ENCODE measurements around the gene PTPRK.
"Not testable (repeated sequence)": the region's sequence is repeated elsewhere in the genome, so short reads cannot be mapped to it uniquely, and the experiment has no call there.

PTPRK gene

DNA sequence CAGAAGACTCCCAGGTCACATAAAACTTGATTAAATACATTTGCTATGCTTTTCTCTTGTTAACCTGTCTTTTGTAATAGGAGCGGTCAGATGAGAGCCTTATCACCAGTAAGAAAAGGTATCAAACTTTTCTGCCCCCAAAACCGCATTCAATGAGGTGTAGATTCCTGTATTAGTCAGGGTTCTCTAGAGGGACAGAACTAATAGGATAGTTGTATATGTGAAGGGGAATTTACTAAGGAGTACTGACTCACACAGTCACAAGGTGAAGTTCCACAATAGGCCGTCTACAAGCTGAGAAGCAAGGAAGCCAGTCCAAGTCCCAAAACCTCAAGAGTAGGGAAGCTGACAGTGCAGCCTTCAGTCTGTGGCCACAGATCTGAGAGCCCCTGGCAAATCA is 32.7 kb downstream of the PTPRK start:
- no peak for DNase-seq

- DNase-seq = peak; percentile 33
These were observed 33.3 kb downstream of the PTPRK start for GRCh38 chr6:128487055-128487454.

GRCh38 chr6:128486580-128486979 is 33.8 kb downstream of the PTPRK start:
- not testable (repeated sequence) for DNase-seq

- no peak for DNase-seq
These were observed 36.8 kb downstream of the PTPRK start for GRCh38 chr6:128483472-128484135.

DNA sequence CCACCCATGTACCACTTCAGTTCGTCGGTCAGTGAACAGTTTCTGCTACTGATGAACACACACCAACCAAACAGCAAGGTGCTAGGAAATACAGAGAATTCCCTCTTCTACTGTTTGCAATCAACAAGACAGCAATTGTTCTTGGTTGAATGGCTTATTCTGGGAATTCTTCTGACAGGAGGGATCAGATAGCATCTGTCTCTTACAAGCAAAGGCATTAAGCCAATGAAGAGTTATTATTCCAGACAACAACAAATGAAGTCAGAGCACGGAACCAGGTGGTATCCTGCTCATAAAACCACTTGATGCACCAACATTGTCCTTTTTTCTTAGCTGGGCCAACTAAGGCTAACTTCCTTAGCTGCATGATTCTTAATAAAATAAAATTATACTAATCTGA is 37.8 kb downstream of the PTPRK start:
- DNase-seq = no peak

GRCh38 chr6:128479991-128480390 is 40.4 kb downstream of the PTPRK start:
- no peak for DNase-seq

GRCh38 chr6:128479048-128479666 is 41.2 kb downstream of the PTPRK start:
- DNase-seq = no peak

DNA sequence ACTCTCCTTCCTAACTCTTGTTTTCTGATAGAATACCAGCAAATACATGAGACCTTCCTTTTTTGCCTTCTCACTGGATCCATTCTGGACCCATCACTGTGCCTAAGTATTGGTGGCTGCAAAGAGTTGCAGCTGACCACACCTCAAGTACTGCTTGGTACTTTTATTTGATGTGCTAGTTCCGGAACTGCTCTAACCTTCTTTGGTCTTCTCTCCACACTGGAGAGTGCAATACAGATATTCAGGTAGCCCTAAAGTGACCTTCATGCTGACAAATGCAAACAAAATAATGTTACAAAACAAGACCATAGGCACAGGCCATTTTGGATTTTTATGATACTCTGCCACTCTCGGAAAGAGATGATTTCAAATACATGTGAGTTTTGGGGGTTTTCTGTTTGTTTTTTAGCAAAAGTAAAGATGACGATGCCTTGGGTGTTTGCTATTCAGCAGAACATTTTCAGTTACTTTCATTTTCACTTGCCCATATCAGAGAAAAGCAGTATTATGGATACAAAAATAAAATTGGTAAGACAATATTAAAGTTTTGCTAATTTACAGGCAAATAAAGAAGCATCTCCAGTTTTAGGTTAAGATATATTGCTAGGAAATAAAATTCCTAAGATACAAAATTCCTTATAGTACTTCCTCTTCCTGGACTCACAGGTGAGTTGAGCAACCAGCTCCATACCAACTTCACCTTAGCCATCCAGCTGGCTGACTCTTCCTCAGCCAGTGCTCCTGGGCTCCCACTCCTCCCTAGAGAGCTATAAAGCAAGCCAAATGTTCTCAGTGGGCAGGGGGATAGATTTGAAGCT is 42.0 kb downstream of the PTPRK start:
- DNase-seq = no peak

DNA sequence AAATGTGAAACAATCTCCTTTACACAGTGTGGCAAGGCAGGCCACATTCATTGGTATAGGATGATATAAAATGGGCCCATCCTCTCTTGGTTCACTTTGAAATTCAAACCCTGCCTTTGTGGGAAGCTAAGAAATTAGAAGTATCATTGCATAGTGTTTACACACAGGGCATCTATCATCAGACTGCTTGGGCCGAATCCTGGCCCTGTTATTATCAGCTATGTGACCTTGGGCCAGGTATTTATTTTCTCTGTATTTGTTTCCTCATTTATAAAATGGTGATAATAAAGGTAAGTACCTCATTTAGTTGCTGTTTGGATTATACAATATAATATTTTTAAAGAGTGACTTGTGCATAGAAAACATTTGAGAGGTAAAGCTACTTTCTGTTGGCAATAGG is 45.5 kb downstream of the PTPRK start:
- DNase-seq = no peak

DNA sequence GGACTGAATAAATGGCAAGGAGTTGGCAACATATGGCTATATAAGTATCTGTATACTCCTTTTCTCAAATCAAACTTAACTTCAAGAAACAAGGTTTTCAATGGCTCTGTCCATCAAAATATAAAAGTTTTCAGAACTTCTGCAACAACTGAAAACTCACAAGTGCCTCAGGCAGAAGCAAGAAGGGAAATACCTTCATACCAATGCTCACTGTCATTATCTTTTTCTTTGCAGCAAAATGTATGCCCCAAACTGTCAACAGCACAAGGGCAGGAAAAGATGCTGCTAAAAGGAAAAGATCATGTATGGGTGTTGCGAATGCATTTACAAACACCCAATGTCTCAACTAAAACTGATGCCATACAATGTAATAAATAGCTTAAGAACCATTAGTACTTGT is 45.9 kb downstream of the PTPRK start:
- no peak for DNase-seq

DNA sequence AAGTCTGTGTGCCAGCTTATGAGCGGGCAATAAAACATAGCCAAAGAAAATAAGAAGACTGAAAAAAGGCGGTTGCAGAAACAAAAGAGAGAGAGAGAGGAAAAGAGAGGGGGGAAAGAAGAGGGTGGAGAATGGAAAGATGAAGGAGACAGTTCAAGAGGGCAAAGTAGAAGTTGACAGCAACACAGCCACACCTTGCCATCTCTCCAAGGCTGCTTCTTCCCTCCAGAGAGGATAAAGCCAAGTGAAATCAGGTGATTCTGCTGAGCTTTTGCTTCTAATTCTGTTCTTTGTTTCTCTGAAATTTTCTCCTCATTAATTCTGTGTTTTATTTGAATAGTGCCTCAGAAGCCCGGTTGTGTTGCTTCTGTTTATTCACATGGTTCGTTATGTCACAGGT is 48.5 kb downstream of the PTPRK start:
- DNase-seq = peak; percentile 41

- no peak for DNase-seq
These were observed 54.7 kb downstream of the PTPRK start for GRCh38 chr6:128465368-128466343.

DNA sequence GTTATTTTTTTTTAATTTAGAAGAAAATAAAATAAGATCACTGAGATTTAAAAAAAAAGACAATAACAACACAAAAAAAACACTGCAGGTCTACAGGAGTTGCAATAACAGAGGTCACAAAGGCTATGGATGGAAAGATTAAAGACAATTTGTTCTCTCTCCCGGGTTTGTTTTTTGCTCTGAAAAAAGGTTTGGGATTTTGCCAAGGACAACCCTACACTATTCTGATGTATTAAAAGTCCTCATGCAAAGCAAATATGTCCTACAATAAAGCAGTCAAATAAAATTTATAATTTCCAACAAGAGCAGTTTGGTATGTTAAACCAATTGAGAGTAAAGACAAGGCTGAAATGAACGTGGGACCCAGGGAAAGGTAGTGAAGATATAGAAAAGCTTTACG is 55.6 kb downstream of the PTPRK start:
- peak; percentile 14 for DNase-seq

DNA sequence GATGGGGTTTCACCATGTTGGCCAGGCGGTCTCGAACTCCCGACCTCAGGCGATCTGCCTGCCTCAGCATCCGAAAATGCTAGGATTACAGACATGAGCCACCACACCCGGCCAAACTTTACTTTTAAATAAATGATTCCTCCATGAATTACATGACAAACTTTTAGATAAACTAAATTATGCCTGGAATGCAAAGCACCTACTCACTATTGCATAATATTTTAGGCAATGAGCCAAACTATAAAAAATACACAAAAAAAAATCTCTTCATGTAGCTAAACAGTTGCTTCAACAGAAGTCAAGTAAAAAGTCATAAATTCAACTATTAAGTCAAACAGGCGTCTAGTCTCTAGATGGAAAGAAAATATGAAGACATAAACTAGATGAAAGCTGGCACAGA is 56.5 kb downstream of the PTPRK start:
- DNase-seq = no peak

DNA sequence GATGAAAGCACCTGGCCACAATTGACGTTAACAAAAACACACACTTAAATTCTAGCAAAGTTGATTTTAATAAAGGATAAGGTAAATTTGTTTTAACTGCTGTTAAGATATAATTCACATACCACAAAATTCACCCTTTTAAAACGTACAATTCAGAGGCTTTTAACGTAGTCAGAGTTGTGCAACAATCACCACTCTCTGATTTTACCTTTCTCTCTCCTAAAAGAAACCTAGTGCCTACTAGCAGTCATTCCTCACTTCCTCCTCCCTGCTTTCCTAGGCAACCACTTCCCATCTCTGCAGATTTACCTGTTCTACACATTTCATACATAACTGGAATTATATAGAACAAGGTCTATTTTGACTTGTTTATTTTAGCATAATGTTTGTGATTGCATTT is 58.9 kb downstream of the PTPRK start:
- DNase-seq = no peak

DNA sequence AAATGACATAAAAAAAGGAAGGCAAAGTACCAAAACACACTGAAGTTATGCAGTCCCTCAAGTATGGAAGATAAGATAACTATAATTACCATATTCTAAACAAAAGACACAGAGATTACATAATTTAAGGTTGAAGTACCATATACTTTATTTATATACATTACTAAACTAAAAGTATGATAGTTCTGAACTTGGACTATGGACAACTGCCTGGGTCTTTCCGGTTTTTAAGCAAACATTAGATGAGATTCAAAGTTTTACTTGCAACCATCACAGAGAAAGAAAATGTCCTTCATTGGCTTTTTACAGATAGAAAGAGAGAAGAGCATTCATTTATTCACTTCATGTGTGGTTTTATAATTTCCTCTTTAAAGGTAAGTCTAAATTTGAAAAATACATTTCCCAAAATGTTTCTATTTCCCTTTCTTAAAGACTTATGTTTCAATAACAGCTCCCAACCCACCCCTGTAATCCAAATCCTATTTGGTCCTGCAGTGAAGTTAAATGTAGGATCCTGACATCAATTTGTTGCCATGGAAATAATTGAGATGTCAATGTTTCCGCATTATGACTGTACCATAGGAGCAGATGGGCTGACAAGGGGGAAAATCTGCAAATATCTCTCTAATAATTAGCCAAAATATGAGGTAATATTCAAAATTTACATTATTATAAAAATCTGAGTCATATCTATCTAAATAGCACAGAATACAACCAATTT is 63.7 kb downstream of the PTPRK start:
- peak; percentile 84 for DNase-seq

- DNase-seq = peak; percentile 31
These were observed 64.4 kb downstream of the PTPRK start for GRCh38 chr6:128455959-128456358.

- no peak for DNase-seq
These were observed 67.7 kb downstream of the PTPRK start for GRCh38 chr6:128452713-128453112.

GRCh38 chr6:128446497-128446896 is 73.9 kb downstream of the PTPRK start:
- peak; percentile 56 for DNase-seq

DNA sequence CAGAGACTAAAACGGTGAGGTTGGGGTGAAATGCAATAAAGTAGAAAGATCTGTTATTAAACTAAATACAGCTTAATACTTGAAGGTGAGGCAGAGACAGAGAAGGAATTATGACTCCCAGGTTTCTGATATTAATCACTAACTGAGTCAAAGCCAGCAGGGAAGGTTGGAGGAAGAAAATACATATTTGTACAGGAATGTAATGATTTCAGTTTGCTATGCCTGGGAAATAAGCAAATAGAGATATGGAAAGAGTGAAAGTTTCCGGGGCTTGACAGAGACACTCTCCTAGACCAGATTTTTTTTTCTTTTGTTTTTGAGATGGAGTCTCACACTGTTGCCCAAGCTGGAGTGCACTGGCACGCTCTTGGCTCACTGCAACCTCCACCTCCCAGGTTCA is 76.8 kb downstream of the PTPRK start:
- no peak for DNase-seq

GRCh38 chr6:128439627-128440026 is 80.8 kb downstream of the PTPRK start:
- DNase-seq = no peak

DNA sequence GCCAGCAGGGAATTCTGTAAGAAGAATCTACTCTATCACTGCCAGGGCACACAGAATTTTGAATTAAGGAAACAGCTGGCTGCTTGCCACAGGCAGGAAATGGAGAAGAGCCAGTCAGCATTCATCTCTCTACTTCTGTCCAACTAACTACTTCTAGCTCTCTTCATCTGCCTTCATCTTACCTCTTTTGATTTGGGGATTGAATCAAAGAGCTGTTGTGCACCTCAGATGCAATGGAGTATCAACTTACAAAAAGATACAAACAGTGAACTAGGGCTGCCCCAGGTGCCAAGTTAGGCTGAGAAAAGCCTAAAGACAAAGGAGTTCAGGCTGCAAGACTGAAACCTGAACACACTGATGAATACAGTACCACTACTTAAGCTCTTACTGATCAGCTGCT is 82.0 kb downstream of the PTPRK start:
- no peak for DNase-seq
